Loucy (cell line): ENCODE results near the gene GALNT9.

Experiments used
- CTCF ChIP-seq: fragments of 200-600 bp; sonication (generic); conservative IDR thresholded peaks from 2 replicates; pipeline ENCODE4 v1.5.1; 2014; ENCODE audit warnings: mild to moderate bottlenecking, antibody characterized with exemption, low read length
- EZH2phosphoT487 ChIP-seq: fragments of 200-600 bp; IDR thresholded peaks from 2 replicates; pipeline ENCODE4 v1.6.1; 2018; ENCODE audit warnings: antibody characterized with exemption, mild to moderate bottlenecking, moderate library complexity, borderline replicate concordance

GRCh38 chr12:132199526-132200319 lies 129.7 kb downstream of the GALNT9 start:
- TF ChIP-seq CTCF (no peak), EZH2phosphoT487 (no peak)
